HepG2 (cell line): ENCODE measurements around the gene PLXNB2. TPM values are rescaled to one million over a fixed set of nuclear protein-coding genes. Genes with fewer than 3 reads are reported as not detected.

Source experiments
- CBFB ChIP-seq: sonication (generic); formaldehyde crosslinking; IDR thresholded peaks from 2 replicates; pipeline ENCODE4 v1.4.0; 2020; ENCODE audit warnings: missing genetic modification reagents
- CBX5 ChIP-seq: sonication (generic); formaldehyde crosslinking; IDR thresholded peaks from 2 replicates; pipeline ENCODE4 v1.4.0; 2020; ENCODE audit warnings: missing genetic modification reagents, borderline replicate concordance
- EHMT2 ChIP-seq: fragments of 200-600 bp; sonication (generic); IDR thresholded peaks from 2 replicates; pipeline ENCODE4 v1.7.0; 2017; ENCODE audit warnings: antibody characterized with exemption, low read depth, low read length, borderline replicate concordance
- FOSL2 ChIP-seq: sonication (generic); formaldehyde crosslinking; IDR thresholded peaks from 2 replicates; pipeline ENCODE4 v1.4.0; 2020; ENCODE audit warnings: missing genetic modification reagents
- JUNB ChIP-seq: sonication (generic); formaldehyde crosslinking; IDR thresholded peaks from 2 replicates; pipeline ENCODE4 v1.8.0; 2022; ENCODE audit warnings: missing genetic modification reagents, mild to moderate bottlenecking, borderline replicate concordance
- KDM5A ChIP-seq: fragments of 200-600 bp; sonication (generic); IDR thresholded peaks from 2 replicates; pipeline ENCODE4 v1.7.0; 2018; ENCODE audit warnings: antibody characterized with exemption, mild to moderate bottlenecking, low read length, borderline replicate concordance
- RARG ChIP-seq: sonication (generic); formaldehyde crosslinking; IDR thresholded peaks from 2 replicates; pipeline ENCODE4 v1.4.0; 2020; ENCODE audit warnings: low read depth, mild to moderate bottlenecking, missing genetic modification reagents
- RBM39 ChIP-seq: fragments of 200-400 bp; formaldehyde crosslinking; IDR thresholded peaks from one replicate; pipeline ENCODE4 v1.6.1; 2018; ENCODE audit warnings: antibody characterized with exemption, mild to moderate bottlenecking, low read depth, low read length; ENCODE audit not compliant: poor library complexity, severe bottlenecking
- TAF15 ChIP-seq: fragments of 200-400 bp; formaldehyde crosslinking; IDR thresholded peaks from one replicate; pipeline ENCODE4 v1.6.1; 2018; ENCODE audit warnings: mild to moderate bottlenecking, low read depth, low read length; ENCODE audit not compliant: poor library complexity, severe bottlenecking
- ZFP37 ChIP-seq: sonication (generic); formaldehyde crosslinking; IDR thresholded peaks from 2 replicates; pipeline ENCODE4 v1.4.0; 2020; ENCODE audit warnings: missing genetic modification reagents, borderline replicate concordance
- ZNF317 ChIP-seq: sonication (generic); formaldehyde crosslinking; IDR thresholded peaks from 2 replicates; pipeline ENCODE4 v1.5.0; 2020; ENCODE audit warnings: mild to moderate bottlenecking, missing genetic modification reagents
- ZNF337 ChIP-seq: sonication (generic); formaldehyde crosslinking; IDR thresholded peaks from 2 replicates; pipeline ENCODE4 v1.5.1; 2020; ENCODE audit warnings: missing genetic modification reagents, low read depth, mild to moderate bottlenecking, borderline replicate concordance
- ZNF652 ChIP-seq: IDR thresholded peaks from 2 replicates; pipeline ENCODE4 v1.6.1; 2016; ENCODE audit warnings: low read depth, borderline replicate concordance
- polyA plus RNA-seq, 8 experiments: library from polyadenylated mRNA; depleted of rRNA in 3 of 8; stranded (reverse) in 7 of 8; unstranded in 1 of 8; fragments of >200 nt; fragmentation: Illumina TruSeq in 4 of 8; extraction: Trizol in 4 of 8; gene quantifications; 2 replicates each; pipeline versions ENCODE4 v1.2.1 to v1.2.3, GENCODE V29; 2011 to 2016; ENCODE audit warnings: low read depth in 4 of 8, missing spikeins in 1 of 8, mixed read lengths in 1 of 8; ENCODE audit not compliant: insufficient read depth in 1 of 8
- total RNA-seq, 5 experiments: library from RNA; depleted of rRNA; stranded (reverse); fragments of >200 nt; fragmentation: Illumina TruSeq; extraction: Trizol; gene quantifications; 2 replicates each; pipeline ENCODE4 v1.2.3, GENCODE V29; 2016; ENCODE audit warnings: low read depth in 1 of 5
- TF ChIP-seq, protein P1 (sequence below): sonication (generic); formaldehyde crosslinking; IDR thresholded peaks from 2 replicates; pipeline ENCODE4 v1.5.0; 2020; ENCODE audit warnings: mild to moderate bottlenecking, missing genetic modification reagents, borderline replicate concordance
- TF ChIP-seq, protein P2 (sequence below), 2 experiments: IDR thresholded peaks; 2 replicates each; pipeline ENCODE4 v1.6.1; 2011 to 2012; ENCODE audit warnings: low read length in 2 of 2, borderline replicate concordance in 1 of 2, low read depth in 1 of 2, mild to moderate bottlenecking in 1 of 2, moderate library complexity in 1 of 2
- TF ChIP-seq, protein P3 (sequence below): sonication (generic); formaldehyde crosslinking; IDR thresholded peaks from 2 replicates; pipeline ENCODE4 v1.4.0; 2020; ENCODE audit warnings: mild to moderate bottlenecking, missing genetic modification reagents

PLXNB2 gene
- total and polyA plus RNA-seq, 2 of the 13 experiments (the other 11 are each of a cell fraction or from before 2014, with no cell fraction given) = 32.6 to 68.9 TPM

DNA sequence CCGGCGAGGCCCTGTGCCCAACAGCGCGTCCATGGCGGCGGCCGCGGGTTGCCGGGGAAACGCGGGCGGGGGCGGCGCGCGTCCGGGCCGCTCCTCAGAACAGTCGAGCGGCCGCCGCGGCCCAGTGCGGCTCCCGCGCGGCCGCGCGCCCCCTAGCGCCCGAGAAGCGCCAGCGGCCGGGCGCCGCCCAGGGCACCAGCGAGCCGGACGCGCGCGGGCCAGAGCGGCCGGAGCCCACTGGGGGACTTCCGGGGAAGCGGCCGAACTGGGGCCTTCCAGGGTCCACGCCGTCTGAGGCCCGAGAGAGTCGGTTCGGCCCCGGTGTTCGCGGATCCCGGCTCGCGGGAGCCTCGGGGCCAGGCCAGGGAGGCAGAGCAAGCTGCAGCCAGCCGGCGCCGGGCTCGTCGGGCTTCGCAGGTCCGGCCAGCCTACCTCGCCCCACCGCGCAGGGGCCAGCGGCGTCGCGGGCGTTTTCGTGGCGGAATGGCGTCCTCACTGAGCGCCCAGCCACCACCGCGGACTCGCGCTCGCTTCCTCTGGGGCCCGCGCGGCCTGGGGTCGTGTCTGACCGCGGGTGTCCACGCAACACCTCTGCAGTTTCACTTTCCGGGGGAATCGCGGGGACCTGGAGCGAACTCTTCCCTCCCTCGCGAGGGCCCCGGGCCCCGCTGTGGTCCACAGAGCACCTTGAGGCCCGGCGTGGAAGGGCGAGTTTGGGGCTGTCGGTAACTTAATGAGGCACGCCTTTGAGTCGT lies 19.7 kb upstream of the PLXNB2 start, which contains the start of gene DENND6B (continued):
- TF ChIP-seq, protein P1, sequence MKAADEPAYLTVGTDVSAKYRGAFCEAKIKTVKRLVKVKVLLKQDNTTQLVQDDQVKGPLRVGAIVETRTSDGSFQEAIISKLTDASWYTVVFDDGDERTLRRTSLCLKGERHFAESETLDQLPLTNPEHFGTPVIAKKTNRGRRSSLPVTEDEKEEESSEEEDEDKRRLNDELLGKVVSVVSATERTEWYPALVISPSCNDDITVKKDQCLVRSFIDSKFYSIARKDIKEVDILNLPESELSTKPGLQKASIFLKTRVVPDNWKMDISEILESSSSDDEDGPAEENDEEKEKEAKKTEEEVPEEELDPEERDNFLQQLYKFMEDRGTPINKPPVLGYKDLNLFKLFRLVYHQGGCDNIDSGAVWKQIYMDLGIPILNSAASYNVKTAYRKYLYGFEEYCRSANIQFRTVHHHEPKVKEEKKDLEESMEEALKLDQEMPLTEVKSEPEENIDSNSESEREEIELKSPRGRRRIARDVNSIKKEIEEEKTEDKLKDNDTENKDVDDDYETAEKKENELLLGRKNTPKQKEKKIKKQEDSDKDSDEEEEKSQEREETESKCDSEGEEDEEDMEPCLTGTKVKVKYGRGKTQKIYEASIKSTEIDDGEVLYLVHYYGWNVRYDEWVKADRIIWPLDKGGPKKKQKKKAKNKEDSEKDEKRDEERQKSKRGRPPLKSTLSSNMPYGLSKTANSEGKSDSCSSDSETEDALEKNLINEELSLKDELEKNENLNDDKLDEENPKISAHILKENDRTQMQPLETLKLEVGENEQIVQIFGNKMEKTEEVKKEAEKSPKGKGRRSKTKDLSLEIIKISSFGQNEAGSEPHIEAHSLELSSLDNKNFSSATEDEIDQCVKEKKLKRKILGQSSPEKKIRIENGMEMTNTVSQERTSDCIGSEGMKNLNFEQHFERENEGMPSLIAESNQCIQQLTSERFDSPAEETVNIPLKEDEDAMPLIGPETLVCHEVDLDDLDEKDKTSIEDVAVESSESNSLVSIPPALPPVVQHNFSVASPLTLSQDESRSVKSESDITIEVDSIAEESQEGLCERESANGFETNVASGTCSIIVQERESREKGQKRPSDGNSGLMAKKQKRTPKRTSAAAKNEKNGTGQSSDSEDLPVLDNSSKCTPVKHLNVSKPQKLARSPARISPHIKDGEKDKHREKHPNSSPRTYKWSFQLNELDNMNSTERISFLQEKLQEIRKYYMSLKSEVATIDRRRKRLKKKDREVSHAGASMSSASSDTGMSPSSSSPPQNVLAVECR (CRISPR knock-in tag) = peak; percentile 78; the same call in 1 of the 2 replicates
- TF ChIP-seq ZFP37 (CRISPR knock-in tag) (no peak), ZNF317 (CRISPR knock-in tag) (no peak), FOSL2 (CRISPR knock-in tag) (no peak), CBX5 (CRISPR knock-in tag) (no peak), ZNF652 (CRISPR knock-in tag) (no peak), RARG (CRISPR knock-in tag) (no peak), TAF15 (no peak), CBFB (peak; percentile 61; the same call in 1 of the 2 replicates), RBM39 (no peak), ZNF337 (CRISPR knock-in tag) (peak; percentile 80; the same call in 1 of the 2 replicates), JUNB (CRISPR knock-in tag) (no peak), KDM5A (peak; percentile 64; the same call in 1 of the 2 replicates), EHMT2 (no peak)
- TF ChIP-seq, protein P2, sequence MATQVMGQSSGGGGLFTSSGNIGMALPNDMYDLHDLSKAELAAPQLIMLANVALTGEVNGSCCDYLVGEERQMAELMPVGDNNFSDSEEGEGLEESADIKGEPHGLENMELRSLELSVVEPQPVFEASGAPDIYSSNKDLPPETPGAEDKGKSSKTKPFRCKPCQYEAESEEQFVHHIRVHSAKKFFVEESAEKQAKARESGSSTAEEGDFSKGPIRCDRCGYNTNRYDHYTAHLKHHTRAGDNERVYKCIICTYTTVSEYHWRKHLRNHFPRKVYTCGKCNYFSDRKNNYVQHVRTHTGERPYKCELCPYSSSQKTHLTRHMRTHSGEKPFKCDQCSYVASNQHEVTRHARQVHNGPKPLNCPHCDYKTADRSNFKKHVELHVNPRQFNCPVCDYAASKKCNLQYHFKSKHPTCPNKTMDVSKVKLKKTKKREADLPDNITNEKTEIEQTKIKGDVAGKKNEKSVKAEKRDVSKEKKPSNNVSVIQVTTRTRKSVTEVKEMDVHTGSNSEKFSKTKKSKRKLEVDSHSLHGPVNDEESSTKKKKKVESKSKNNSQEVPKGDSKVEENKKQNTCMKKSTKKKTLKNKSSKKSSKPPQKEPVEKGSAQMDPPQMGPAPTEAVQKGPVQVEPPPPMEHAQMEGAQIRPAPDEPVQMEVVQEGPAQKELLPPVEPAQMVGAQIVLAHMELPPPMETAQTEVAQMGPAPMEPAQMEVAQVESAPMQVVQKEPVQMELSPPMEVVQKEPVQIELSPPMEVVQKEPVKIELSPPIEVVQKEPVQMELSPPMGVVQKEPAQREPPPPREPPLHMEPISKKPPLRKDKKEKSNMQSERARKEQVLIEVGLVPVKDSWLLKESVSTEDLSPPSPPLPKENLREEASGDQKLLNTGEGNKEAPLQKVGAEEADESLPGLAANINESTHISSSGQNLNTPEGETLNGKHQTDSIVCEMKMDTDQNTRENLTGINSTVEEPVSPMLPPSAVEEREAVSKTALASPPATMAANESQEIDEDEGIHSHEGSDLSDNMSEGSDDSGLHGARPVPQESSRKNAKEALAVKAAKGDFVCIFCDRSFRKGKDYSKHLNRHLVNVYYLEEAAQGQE (IDR thresholded peaks at IDR 0.05; ENCODE audit: borderline replicate concordance in 1 of 2, low read depth in 1 of 2, low read length in 2 of 2) = peak in 1 of 2 experiments; percentile 8; a peak in 1 of 4 replicates
- TF ChIP-seq, protein P3, sequence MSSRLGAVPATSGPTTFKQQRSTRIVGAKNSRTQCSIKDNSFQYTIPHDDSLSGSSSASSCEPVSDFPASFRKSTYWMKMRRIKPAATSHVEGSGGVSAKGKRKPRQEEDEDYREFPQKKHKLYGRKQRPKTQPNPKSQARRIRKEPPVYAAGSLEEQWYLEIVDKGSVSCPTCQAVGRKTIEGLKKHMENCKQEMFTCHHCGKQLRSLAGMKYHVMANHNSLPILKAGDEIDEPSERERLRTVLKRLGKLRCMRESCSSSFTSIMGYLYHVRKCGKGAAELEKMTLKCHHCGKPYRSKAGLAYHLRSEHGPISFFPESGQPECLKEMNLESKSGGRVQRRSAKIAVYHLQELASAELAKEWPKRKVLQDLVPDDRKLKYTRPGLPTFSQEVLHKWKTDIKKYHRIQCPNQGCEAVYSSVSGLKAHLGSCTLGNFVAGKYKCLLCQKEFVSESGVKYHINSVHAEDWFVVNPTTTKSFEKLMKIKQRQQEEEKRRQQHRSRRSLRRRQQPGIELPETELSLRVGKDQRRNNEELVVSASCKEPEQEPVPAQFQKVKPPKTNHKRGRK (CRISPR knock-in tag) = no peak
